PC-3 (cell line): ENCODE data around the gene MEF2C. TPM values are rescaled to one million over a fixed set of nuclear protein-coding genes. Genes with fewer than 3 reads are reported as not detected.

Source experiments
- ATAC-seq: fragments of 200-7000 bp; cut with Tn5 transposase; 2 replicates; pipeline ENCODE4 v1.9.1; 2020; ENCODE audit warnings: mild to moderate bottlenecking, moderate library complexity
- BruUV-seq: library from RNA; stranded (reverse); fragments of 400-500 nt; replicated peaks from 2 replicates; lab custom pipeline; 2021; lab: Mats Ljungman, UMichigan
- CTCF ChIA-PET: fragments of 300-600 bp; sonication (Branson Sonifier 250); formaldehyde crosslinking; loops from one replicate; lab custom pipeline; 2022; ENCODE audit warnings: antibody characterized with exemption; lab: Charles Lee
- POLR2A ChIA-PET: fragments of 300-600 bp; sonication (Branson Sonifier 250); formaldehyde crosslinking; loops from one replicate; lab custom pipeline; 2022; ENCODE audit warnings: antibody characterized with exemption; ENCODE audit not compliant: unreplicated experiment; lab: Charles Lee
- DNase-seq: peaks from one replicate; pipeline ENCODE4 v3.0.0-alpha.2; 2015
- H2AFZ ChIP-seq: fragments of 300-600 bp; sonication (generic); 2 replicates; pipeline ENCODE4 v1.6.0; 2016; ENCODE audit warnings: antibody characterized with exemption, low read length
- H3F3A ChIP-seq: fragments of 300-600 bp; sonication (generic); one replicate; pipeline ENCODE4 v1.6.0; 2017; ENCODE audit warnings: antibody characterized with exemption, low read length, control low read depth, mild to moderate bottlenecking; ENCODE audit not compliant: unreplicated experiment
- H3K27ac ChIP-seq: fragments of 300-600 bp; sonication (generic); 2 replicates; pipeline ENCODE4 v1.5.1; 2016; ENCODE audit warnings: mild to moderate bottlenecking, low read length
- H3K27me3 ChIP-seq: fragments of 300-600 bp; sonication (generic); 2 replicates; pipeline ENCODE4 v1.6.1; 2016; ENCODE audit warnings: low read length, mixed read lengths
- H3K36me3 ChIP-seq: fragments of 300-600 bp; sonication (generic); 2 replicates; pipeline ENCODE4 v1.6.1; 2016; ENCODE audit warnings: low read depth, mixed run types, low read length, mixed read lengths
- H3K4me1 ChIP-seq: fragments of 300-600 bp; sonication (generic); 2 replicates; pipeline ENCODE4 v1.5.1; 2016; ENCODE audit warnings: low read length; ENCODE audit not compliant: insufficient read depth
- H3K4me2 ChIP-seq: fragments of 300-600 bp; sonication (generic); 2 replicates; pipeline ENCODE4 v1.6.0; 2016; ENCODE audit warnings: low read length
- H3K4me3 ChIP-seq: fragments of 300-600 bp; sonication (generic); 2 replicates; pipeline ENCODE4 v1.5.1; 2016; ENCODE audit warnings: mild to moderate bottlenecking, low read length, mixed read lengths
- H3K79me2 ChIP-seq: fragments of 300-600 bp; sonication (generic); 2 replicates; pipeline ENCODE4 v1.6.1; 2017; ENCODE audit warnings: low read length, mixed read lengths
- H3K9ac ChIP-seq: fragments of 300-600 bp; sonication (generic); 2 replicates; pipeline ENCODE4 v1.6.0; 2016; ENCODE audit warnings: mild to moderate bottlenecking, low read length
- H3K9me2 ChIP-seq: fragments of 300-600 bp; sonication (generic); replicated peaks from 2 replicates; pipeline ENCODE4 v1.6.1; 2016; ENCODE audit warnings: mixed run types, low read length, mixed read lengths
- H3K9me3 ChIP-seq: fragments of 300-600 bp; sonication (generic); 2 replicates; pipeline ENCODE4 v1.6.1; 2016; ENCODE audit warnings: low read length, mixed read lengths
- H4K20me1 ChIP-seq: fragments of 300-600 bp; sonication (generic); 2 replicates; pipeline ENCODE4 v1.6.1; 2016; ENCODE audit warnings: low read length, mixed read lengths
- CTCF ChIP-seq: fragments of 300-600 bp; sonication (generic); conservative IDR thresholded peaks from 2 replicates; pipeline ENCODE4 v1.5.1; 2017; ENCODE audit warnings: antibody characterized with exemption, low read depth, mild to moderate bottlenecking, low read length
- EZH2 ChIP-seq: fragments of 300-600 bp; sonication (generic); IDR thresholded peaks from one replicate; pipeline ENCODE4 v1.6.1; 2017; ENCODE audit warnings: antibody characterized with exemption, mild to moderate bottlenecking, low read length; ENCODE audit not compliant: unreplicated experiment
- EZH2phosphoT487 ChIP-seq: fragments of 300-600 bp; sonication (generic); IDR thresholded peaks from 2 replicates; pipeline ENCODE4 v1.6.1; 2018; ENCODE audit warnings: mild to moderate bottlenecking, antibody characterized with exemption, low read length, borderline replicate concordance
- intact Hi-C: fragments of 100-400 bp; cut with micrococcal nuclease; formaldehyde crosslinking; loops from 2 replicates; pipeline ENCODE4 v1.9.0; 2023
- total RNA-seq: library from RNA; depleted of rRNA; stranded (reverse); fragments of >200 nt; gene quantifications from 2 replicates; pipeline ENCODE4 v1.2.3, GENCODE V29; 2014

MEF2C gene
- total RNA-seq, 1 experiment from 2014 or later = 8.0 TPM

- H3K9ac ChIP-seq = no peak overlapping the region
- H3K4me2 ChIP-seq = no peak overlapping the region
- no peaks in the 10 kb centered on the region for H3K9me2 ChIP-seq
- CTCF ChIA-PET = no interaction called here
- POLR2A ChIA-PET = interaction anchor here (0.6 to 0.7 kb wide), 2 partner anchors 53 to 1456 kb away, joined by 3 to 17 read pairs; no protein-coding TSS in a partner anchor
- ATAC-seq (no peak), DNase-seq (no peak)
- H4K20me1 ChIP-seq = no peaks in the 10 kb centered on the region
- no peaks in the 10 kb centered on the region for H3K9me3 ChIP-seq
- intact Hi-C loops = no loop called here
- H3K27me3 ChIP-seq = no peaks in the 10 kb centered on the region
- BruUV-seq = no TSS peak
- no peak overlapping the region for H3K4me3 ChIP-seq
- peaks cover 12% of the 10 kb centered on the region for H3K4me1 ChIP-seq
- no peaks in the 10 kb centered on the region for H3K36me3 ChIP-seq
- H3F3A ChIP-seq = no peaks in the 10 kb centered on the region
- no peak overlapping the region for H2AFZ ChIP-seq
- H3K27ac ChIP-seq = no peak overlapping the region
- H3K79me2 ChIP-seq = no peaks in the 10 kb centered on the region
- TF ChIP-seq CTCF (no peak), EZH2phosphoT487 (no peak), EZH2 (no peak)
Measured at GRCh38 chr5:88746438-88746882, 136.5 kb downstream of the MEF2C start.

DNA sequence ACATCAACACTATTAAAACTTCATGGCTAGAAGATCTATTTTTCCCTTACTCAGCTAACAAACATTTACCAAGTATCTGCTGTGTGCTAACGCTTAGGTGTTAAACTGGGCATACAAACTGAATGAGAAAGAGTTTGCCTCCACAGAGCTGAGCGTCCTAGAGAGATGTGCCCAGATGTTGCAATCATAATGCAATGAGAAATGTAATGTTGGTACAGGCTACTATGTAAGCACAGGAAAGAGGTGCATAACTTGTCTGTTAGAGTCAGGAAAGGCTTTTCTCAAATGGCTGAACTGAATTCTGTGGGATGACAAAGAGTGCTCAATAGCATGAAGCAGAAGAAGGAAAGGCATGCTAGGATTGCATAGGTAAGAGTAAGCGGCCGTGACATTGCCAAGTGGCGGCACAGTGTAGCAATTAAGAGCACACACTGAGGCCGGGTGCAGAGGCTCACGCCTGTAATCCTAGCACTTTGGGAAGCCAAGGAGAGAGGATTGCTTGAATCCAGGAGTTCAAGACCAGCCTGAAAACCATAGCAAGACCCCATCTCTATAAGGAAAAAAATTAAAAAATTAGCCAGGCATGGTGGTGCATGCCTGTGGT is 137.8 kb downstream of the MEF2C start:
- CTCF ChIA-PET = no interaction called here
- H3K9me2 ChIP-seq = no peaks in the 10 kb centered on the region
- H4K20me1 ChIP-seq = no peaks in the 10 kb centered on the region
- H3F3A ChIP-seq = no peaks in the 10 kb centered on the region
- H3K9me3 ChIP-seq = no peaks in the 10 kb centered on the region
- H3K27ac ChIP-seq = no peak overlapping the region
- no TSS peak for BruUV-seq
- ATAC-seq (peak; percentile 22; the same call in 1 of the 2 replicates), DNase-seq (no peak)
- H3K4me3 ChIP-seq = no peak overlapping the region
- H3K36me3 ChIP-seq = no peaks in the 10 kb centered on the region
- intact Hi-C loops = no loop called here
- H3K4me1 ChIP-seq = peaks cover 22% of the 10 kb centered on the region
- TF ChIP-seq EZH2phosphoT487 (no peak), EZH2 (no peak), CTCF (no peak)
- no peak overlapping the region for H3K4me2 ChIP-seq
- H3K27me3 ChIP-seq = no peaks in the 10 kb centered on the region
- POLR2A ChIA-PET = interaction anchor here (0.7 kb wide), 1 partner anchor 250 kb away, joined by 6 read pairs; no protein-coding TSS in a partner anchor
- H2AFZ ChIP-seq = no peak overlapping the region
- H3K79me2 ChIP-seq = no peaks in the 10 kb centered on the region
- no peak overlapping the region for H3K9ac ChIP-seq

- no peak for TF ChIP-seq EZH2phosphoT487
- TF ChIP-seq EZH2 = no peak
- TF ChIP-seq CTCF = no peak
- CTCF ChIA-PET = no interaction called here
- POLR2A ChIA-PET = no interaction called here
- H3K9ac ChIP-seq = no peak overlapping the region
- H3K36me3 ChIP-seq = no peaks in the 10 kb centered on the region
- no peak overlapping the region for H2AFZ ChIP-seq
- intact Hi-C loops = loop anchor here (5.0 kb wide), 1 partner anchor 44 kb away; no protein-coding TSS in a partner anchor
- no TSS peak for BruUV-seq
- no peaks in the 10 kb centered on the region for H3K9me3 ChIP-seq
- peak; percentile 73 for ATAC-seq
- peak overlapping the region; percentile 41 for H3K27ac ChIP-seq
- H3K4me3 ChIP-seq = no peak overlapping the region
- H4K20me1 ChIP-seq = no peaks in the 10 kb centered on the region
- H3K4me1 ChIP-seq = peaks cover 23% of the 10 kb centered on the region
- peak overlapping the region; percentile 50 for H3K4me2 ChIP-seq
- no peaks in the 10 kb centered on the region for H3K9me2 ChIP-seq
- no peaks in the 10 kb centered on the region for H3F3A ChIP-seq
- peak; percentile 66 for DNase-seq
- H3K79me2 ChIP-seq = no peaks in the 10 kb centered on the region
- H3K27me3 ChIP-seq = no peaks in the 10 kb centered on the region
Measured at GRCh38 chr5:88743231-88743834, 139.7 kb downstream of the MEF2C start.
